HepG2 (cell line): ENCODE data around the gene FAM3B.

Source experiments
- RAD21 ChIP-seq: fragments of 450-650 bp; formaldehyde crosslinking; IDR thresholded peaks from 2 replicates; pipeline ENCODE4 v1.5.0; 2020; ENCODE audit warnings: mild to moderate bottlenecking
- ZNF446 ChIP-seq: sonication (generic); formaldehyde crosslinking; IDR thresholded peaks from 2 replicates; pipeline ENCODE4 v1.5.0; 2020; ENCODE audit warnings: mild to moderate bottlenecking, missing genetic modification reagents

DNA sequence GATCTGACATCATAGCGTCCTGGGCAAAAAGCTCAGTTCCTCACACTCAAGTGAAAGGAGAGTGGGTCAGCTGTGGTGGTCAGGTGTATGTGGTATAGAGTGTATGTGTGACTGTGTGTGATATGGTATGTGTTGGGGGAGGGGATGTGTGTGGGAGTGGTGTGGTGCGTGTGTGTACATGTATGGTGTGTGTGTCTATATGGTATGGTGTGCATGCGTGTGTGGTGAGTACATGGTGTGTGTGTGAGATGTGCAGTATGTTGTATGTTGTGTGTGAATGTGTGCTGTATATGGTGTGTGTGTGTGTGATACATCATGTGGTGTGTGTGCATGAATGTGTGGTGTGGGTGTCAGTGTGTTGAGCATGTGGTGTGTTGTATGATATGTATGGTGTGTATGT is 20.9 kb downstream of the FAM3B start:
- TF ChIP-seq RAD21 (CRISPR knock-in tag) = no peak
- no peak for TF ChIP-seq ZNF446 (CRISPR knock-in tag)
